Measurements from ENCODE around the gene TMEM135. TPM values are rescaled to one million over a fixed set of nuclear protein-coding genes. Genes with fewer than 3 reads are reported as not detected.

Gene TMEM135
- total RNA-seq, 2 experiments from 2014 or later = 14.1 to 15.6 TPM

DNA sequence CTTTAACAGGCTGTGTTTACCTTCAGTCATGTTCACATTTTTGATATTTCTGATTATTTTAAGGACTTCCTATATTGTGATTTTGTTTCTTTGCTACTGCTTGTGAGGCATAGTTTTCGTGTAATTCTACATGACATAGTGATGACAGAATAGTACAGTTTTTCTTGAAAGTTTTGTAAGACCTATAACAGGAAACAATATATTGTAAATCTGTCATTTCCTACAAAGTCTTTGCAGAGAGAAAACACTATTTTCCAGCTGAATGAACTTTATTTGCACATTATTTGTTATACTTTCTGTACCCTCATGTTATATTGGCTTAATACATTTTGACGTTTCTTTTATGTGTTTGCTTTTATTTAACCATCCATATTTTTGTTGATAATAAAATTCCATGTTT, 191.1 kb downstream of the TMEM135 start:
- no peak for ATAC-seq (ENCODE audit: poor library complexity)
- ChIA-PET CTCF (no interaction called here), POLR2A (no interaction called here)
- no peaks in the 10 kb centered on the region for H3K4me1 Mint-ChIP-seq (ENCODE audit: low read depth)
- peaks cover 5 to 16% of the 10 kb centered on the region in 2 experiments for H3K9me3 ChIP-seq (ENCODE audit: control insufficient read depth in 1 of 2, insufficient read depth in 1 of 2, low read length in 2 of 2)
- DNase-seq = no peak
- H3K9me3 Mint-ChIP-seq = peaks cover 3% of the 10 kb centered on the region
- no peak for TF ChIP-seq CTCF (IDR thresholded peaks at IDR 0.05)
- no peaks in the 10 kb centered on the region for H3K36me3 ChIP-seq (ENCODE audit: insufficient read depth, low read length)
- intact Hi-C loops (cut with DNase I, micrococcal nuclease) = no loop called here
- no peak overlapping the region for H3K4me3 ChIP-seq (ENCODE audit: low read length)
- H3K27me3 ChIP-seq (ENCODE audit: control insufficient read depth in 1 of 2, insufficient read depth in 2 of 2, low read length in 2 of 2) = no peaks in the 10 kb centered on the region
- no peaks in the 10 kb centered on the region for H3K4me1 ChIP-seq (ENCODE audit: insufficient read depth, low read length)
- no peak overlapping the region for H3K4me3 Mint-ChIP-seq
- H3K36me3 Mint-ChIP-seq (ENCODE audit: low read depth) = peaks cover 39% of the 10 kb centered on the region
- H3K27ac ChIP-seq (ENCODE audit: low read depth in 1 of 2, low read length in 2 of 2) = no peak overlapping the region
- H3K27ac Mint-ChIP-seq = no peak overlapping the region
- H3K27me3 Mint-ChIP-seq = no peaks in the 10 kb centered on the region

DNA sequence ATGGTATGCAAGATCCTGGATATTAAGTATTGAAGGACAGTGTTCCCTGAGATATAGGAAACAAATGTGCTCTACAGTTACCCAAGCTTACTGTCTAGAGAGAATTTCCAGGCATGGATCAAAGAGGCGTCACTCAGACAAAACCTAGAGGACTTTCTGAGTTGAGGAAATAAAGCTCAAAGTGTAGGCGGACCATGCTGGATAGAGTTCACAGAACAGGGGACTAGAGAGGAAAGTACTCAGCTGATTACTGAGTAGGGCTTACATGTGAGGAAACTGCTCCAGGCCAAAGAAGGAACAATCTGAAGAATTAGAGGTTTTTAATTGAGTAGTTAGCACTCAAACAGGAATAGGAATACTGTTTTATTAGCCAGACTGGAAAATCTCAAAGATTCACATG, 193.3 kb downstream of the TMEM135 start:
- no peaks in the 10 kb centered on the region for H3K4me1 ChIP-seq (ENCODE audit: insufficient read depth, low read length)
- Mint-ChIP-seq H3K9me3 (peaks cover 3% of the 10 kb centered on the region), H3K27me3 (no peaks in the 10 kb centered on the region), H3K4me3 (no peak overlapping the region), H3K4me1 (ENCODE audit: low read depth) (no peaks in the 10 kb centered on the region), H3K36me3 (ENCODE audit: low read depth) (peaks cover 36% of the 10 kb centered on the region), H3K27ac (no peak overlapping the region)
- ChIA-PET CTCF (no interaction called here), POLR2A (no interaction called here)
- intact Hi-C loops (cut with DNase I, micrococcal nuclease) = no loop called here
- H3K4me3 ChIP-seq (ENCODE audit: low read length) = no peak overlapping the region
- H3K27me3 ChIP-seq (ENCODE audit: control insufficient read depth in 1 of 2, insufficient read depth in 2 of 2, low read length in 2 of 2) = no peaks in the 10 kb centered on the region
- no peak overlapping the region for H3K27ac ChIP-seq (ENCODE audit: low read depth in 1 of 2, low read length in 2 of 2)
- H3K9me3 ChIP-seq (ENCODE audit: control insufficient read depth in 1 of 2, insufficient read depth in 1 of 2, low read length in 2 of 2) = peaks cover 5 to 16% of the 10 kb centered on the region in 2 experiments
- no peak for TF ChIP-seq CTCF (IDR thresholded peaks at IDR 0.05)
- no peaks in the 10 kb centered on the region for H3K36me3 ChIP-seq (ENCODE audit: insufficient read depth, low read length)
- ATAC-seq (ENCODE audit: poor library complexity) = no peak
- no peak for DNase-seq

- CTCF ChIA-PET = no interaction called here
- peaks cover 46% of the 10 kb centered on the region for H3K36me3 Mint-ChIP-seq (ENCODE audit: low read depth)
- intact Hi-C loops (cut with DNase I, micrococcal nuclease) = no loop called here
Measured at GRCh38 chr11:87232320-87232719, 194.6 kb downstream of the TMEM135 start.

More at GRCh38 chr11:87232320-87232719, 194.6 kb downstream of the TMEM135 start:
- H3K9me3 Mint-ChIP-seq = peaks cover 3% of the 10 kb centered on the region
- Histone ChIP-seq H3K9me3 (ENCODE audit: control insufficient read depth in 1 of 2, insufficient read depth in 1 of 2, low read length in 2 of 2) (peaks cover 5 to 16% of the 10 kb centered on the region in 2 experiments), H3K27ac (ENCODE audit: low read depth in 1 of 2, low read length in 2 of 2) (no peak overlapping the region), H3K4me1 (ENCODE audit: insufficient read depth, low read length) (no peaks in the 10 kb centered on the region), H3K4me3 (ENCODE audit: low read length) (no peak overlapping the region), H3K27me3 (ENCODE audit: control insufficient read depth in 1 of 2, insufficient read depth in 2 of 2, low read length in 2 of 2) (no peaks in the 10 kb centered on the region), H3K36me3 (ENCODE audit: insufficient read depth, low read length) (no peaks in the 10 kb centered on the region)
- no peaks in the 10 kb centered on the region for H3K27me3 Mint-ChIP-seq
- TF ChIP-seq CTCF (IDR thresholded peaks at IDR 0.05) = no peak
- no peaks in the 10 kb centered on the region for H3K4me1 Mint-ChIP-seq (ENCODE audit: low read depth)
- no peak overlapping the region for H3K4me3 Mint-ChIP-seq
- ATAC-seq (ENCODE audit: poor library complexity) (no peak), DNase-seq (no peak)
- no peak overlapping the region for H3K27ac Mint-ChIP-seq
- POLR2A ChIA-PET = no interaction called here
